Hepatocyte (in vitro differentiated cells): ENCODE measurements around the gene DAGLB.

Experiments used
- EZH2 ChIP-seq: fragments of 200-600 bp; sonication (generic); IDR thresholded peaks from 2 replicates; pipeline ENCODE4 v1.6.1; 2016; ENCODE audit warnings: antibody characterized with exemption, mild to moderate bottlenecking, borderline replicate concordance
- EZH2phosphoT487 ChIP-seq: fragments of 200-600 bp; sonication (generic); IDR thresholded peaks from one replicate; pipeline ENCODE4 v1.6.1; 2018; ENCODE audit warnings: antibody characterized with exemption, mild to moderate bottlenecking, low read depth, moderate library complexity; ENCODE audit not compliant: unreplicated experiment, severe bottlenecking
- TF ChIP-seq, protein P1 (sequence below): fragments of 200-600 bp; sonication (generic); IDR thresholded peaks from 2 replicates; pipeline ENCODE4 v1.5.1; 2016; ENCODE audit warnings: antibody characterized with exemption, mild to moderate bottlenecking; ENCODE audit not compliant: poor library complexity

GRCh38 chr7:6460303-6460702, 12.5 kb upstream of the DAGLB start:
- TF ChIP-seq, protein P1, sequence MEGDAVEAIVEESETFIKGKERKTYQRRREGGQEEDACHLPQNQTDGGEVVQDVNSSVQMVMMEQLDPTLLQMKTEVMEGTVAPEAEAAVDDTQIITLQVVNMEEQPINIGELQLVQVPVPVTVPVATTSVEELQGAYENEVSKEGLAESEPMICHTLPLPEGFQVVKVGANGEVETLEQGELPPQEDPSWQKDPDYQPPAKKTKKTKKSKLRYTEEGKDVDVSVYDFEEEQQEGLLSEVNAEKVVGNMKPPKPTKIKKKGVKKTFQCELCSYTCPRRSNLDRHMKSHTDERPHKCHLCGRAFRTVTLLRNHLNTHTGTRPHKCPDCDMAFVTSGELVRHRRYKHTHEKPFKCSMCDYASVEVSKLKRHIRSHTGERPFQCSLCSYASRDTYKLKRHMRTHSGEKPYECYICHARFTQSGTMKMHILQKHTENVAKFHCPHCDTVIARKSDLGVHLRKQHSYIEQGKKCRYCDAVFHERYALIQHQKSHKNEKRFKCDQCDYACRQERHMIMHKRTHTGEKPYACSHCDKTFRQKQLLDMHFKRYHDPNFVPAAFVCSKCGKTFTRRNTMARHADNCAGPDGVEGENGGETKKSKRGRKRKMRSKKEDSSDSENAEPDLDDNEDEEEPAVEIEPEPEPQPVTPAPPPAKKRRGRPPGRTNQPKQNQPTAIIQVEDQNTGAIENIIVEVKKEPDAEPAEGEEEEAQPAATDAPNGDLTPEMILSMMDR = no peak
- TF ChIP-seq EZH2phosphoT487 = no peak
- no peak for TF ChIP-seq EZH2
